GM13977 (cell line): ENCODE measurements around the gene DYNC1H1.

Experiments used
- DNase-seq: peaks from one replicate; pipeline ENCODE4 v3.0.0; 2012; ENCODE audit warnings: low spot score
- in situ Hi-C: fragments of 300-500 bp; cut with MboI; formaldehyde crosslinking; loops from one replicate; pipeline ENCODE4 v1.12.0; 2022; ENCODE audit warnings: low sequenced_read_pairs, low pct_unique_long_range_greater_than_20kb, mixed read lengths, inconsistent platforms; ENCODE audit not compliant: unreplicated experiment
- TF ChIP-seq, protein P1 (sequence below): IDR thresholded peaks from 2 replicates; pipeline ENCODE4 v1.5.1; 2012; ENCODE audit warnings: mild to moderate bottlenecking, control low read depth; ENCODE audit not compliant: insufficient read depth; ENCODE audit errors: extremely low read depth, missing control alignments

DYNC1H1 gene

DNA sequence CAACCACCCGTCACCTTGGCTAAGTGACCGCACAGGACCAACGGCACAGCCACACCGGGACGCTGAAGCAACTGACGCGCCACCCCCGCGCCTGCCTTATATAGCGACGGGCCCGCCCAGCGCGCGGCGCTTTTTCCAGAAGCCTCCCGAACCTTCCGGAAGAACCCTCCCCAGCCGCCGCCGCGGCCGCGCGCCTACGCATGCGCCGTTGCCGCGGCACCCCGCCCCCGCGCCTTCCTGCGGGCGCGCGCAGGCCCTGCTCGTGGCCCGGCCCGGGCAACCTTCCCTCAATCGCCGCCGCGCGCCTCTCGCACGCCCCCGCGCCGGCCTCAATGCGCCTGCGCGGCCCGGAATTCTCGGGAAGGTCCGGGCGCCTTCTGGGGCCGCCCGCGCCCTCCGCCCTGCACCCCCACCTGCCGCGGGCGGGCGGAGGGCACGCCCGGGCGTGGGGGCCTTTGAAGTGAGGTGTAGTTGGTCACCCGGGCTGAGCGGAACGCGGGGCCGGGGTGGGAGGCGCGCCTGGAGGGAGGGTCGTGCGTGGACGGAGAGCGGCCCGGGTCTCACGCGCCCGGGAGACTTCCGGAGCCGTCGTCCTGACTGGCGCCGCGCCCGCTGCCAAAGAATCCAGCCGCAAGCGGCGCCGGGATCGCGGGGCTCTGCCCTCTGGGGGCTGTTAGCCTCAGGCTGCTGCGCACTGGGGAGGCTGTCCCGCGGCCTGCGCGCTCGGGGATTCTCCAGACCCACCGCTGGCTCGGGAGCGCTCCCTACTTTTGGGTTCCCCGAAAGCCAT is 122.8 kb downstream of the DYNC1H1 start, which contains the start of gene HSP90AA1:
Gene HSP90AA1 (minus strand): TSS at position 73 of the 790 bp plus-strand sequence. CDS start 666 bp downstream, outside the sequence.
- DNase-seq = peak; percentile 98
- in situ Hi-C loops = no loop called here
- TF ChIP-seq, protein P1, sequence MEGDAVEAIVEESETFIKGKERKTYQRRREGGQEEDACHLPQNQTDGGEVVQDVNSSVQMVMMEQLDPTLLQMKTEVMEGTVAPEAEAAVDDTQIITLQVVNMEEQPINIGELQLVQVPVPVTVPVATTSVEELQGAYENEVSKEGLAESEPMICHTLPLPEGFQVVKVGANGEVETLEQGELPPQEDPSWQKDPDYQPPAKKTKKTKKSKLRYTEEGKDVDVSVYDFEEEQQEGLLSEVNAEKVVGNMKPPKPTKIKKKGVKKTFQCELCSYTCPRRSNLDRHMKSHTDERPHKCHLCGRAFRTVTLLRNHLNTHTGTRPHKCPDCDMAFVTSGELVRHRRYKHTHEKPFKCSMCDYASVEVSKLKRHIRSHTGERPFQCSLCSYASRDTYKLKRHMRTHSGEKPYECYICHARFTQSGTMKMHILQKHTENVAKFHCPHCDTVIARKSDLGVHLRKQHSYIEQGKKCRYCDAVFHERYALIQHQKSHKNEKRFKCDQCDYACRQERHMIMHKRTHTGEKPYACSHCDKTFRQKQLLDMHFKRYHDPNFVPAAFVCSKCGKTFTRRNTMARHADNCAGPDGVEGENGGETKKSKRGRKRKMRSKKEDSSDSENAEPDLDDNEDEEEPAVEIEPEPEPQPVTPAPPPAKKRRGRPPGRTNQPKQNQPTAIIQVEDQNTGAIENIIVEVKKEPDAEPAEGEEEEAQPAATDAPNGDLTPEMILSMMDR = no peak

DNA sequence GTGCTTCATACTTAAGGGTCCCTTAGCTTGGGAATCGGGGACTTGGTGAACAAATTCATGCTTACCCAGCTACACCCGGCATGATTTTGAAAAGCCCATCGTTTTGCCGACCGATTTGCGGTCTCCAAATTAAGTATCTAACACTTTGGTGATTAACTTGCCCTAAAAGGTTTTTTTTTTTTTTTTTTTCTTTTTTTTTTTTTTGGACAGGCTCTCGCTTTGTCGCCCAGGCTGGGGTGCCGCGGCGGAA is 123.3 kb downstream of the DYNC1H1 start:
- in situ Hi-C loops = no loop called here
- no peak for DNase-seq
- TF ChIP-seq, protein P1 = no peak

DNA sequence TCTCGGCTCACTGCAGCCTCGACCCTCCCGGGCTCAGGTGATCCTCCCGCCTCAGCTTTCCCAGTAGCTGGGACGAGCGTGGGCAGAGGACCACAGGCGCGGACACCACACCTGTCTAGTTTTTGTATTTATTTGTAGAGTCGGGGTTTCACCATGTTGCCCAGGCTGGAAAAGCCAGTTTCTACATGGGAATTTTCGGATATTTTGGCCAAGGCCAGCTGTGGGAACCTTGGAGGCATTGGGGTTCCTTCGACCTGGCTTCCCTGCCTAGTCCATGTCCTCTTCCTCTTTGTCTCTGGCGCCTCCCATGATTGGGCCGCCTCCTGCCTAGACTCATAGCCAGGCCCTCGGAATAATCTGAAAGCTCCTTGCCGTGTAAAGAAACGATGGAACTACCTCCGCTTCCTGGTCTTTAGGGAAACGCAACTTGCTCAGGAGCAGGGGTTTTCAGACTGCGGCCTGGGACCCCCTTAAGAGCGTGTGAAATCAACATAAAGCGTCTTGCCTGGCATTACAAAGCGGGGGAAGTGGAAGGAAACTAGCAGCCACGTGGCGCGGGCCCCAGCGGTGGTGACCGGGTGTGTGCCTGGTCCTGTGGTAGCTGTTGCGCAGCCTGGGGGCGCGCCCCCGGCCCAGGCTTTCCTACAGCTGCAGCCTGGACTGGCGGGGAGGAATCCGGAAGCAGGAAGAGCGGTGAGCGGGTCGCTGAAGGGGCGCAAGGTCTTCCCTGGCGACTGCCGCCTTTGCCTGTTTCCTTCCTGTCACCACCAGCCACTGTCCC is 123.8 kb downstream of the DYNC1H1 start:
- DNase-seq = peak; percentile 57
- TF ChIP-seq, protein P1 = no peak
- in situ Hi-C loops = no loop called here

DNA sequence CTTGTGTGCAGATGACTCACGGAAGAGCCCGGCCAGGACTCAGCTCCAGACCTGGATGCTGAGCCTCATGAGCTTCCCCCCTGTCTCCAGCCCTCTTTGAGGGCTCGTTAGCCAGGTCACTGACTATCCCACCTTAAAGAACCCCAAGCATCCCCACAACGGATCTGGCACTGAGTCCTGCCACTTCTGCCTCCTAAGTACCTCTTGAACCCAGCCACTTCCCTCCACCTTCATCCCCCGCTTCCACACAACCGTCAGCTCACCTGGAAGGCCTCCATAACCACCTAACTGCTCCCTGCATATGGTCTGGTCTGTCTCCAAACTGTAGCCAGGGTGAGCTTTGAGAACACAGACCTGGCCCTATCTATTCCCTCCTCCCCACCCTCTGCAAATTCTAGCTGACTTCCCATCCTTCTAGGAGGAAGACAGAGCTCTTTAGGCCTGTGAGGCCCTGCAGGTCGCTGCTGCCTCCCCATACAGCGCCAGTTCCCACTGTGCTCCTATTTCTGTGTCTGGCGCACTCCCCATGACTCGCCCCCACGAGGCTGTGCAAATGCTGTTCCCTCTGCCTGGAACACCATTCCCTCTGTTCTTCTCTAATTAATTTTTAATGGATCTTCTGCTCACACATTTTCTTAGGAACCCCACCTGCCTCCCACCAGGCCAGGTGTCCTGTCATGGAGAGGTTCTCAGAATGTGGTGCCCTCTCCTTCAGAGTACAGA is 125.4 kb downstream of the DYNC1H1 start:
- TF ChIP-seq, protein P1 = no peak
- in situ Hi-C loops = loop anchor here (10.0 kb wide), 1 partner anchor 125 kb away; the partner anchor contains the start of gene DYNC1H1
- DNase-seq = no peak

DNA sequence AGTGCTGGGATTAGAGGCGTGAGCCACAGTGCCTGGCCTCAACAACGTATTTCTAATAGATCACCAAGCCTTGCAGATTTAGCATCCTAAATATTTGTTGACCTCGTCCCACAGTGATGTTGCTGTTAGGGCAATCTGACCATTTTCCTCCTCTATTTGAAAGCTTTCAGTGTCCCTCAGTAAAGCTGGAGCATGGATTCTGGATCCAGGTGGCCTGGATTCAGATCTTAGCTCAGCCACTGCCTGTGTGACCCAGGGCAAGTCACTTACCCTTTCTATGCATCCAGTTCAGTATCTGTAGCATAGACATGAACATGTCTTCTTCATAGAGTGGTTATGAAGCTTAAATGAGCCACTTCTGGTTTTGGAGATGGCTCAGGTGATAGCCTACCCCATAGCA is 126.3 kb downstream of the DYNC1H1 start:
- TF ChIP-seq, protein P1 = no peak
- DNase-seq = no peak
- in situ Hi-C loops = loop anchor here (10.0 kb wide), 1 partner anchor 126 kb away; the partner anchor contains the start of gene DYNC1H1

DNA sequence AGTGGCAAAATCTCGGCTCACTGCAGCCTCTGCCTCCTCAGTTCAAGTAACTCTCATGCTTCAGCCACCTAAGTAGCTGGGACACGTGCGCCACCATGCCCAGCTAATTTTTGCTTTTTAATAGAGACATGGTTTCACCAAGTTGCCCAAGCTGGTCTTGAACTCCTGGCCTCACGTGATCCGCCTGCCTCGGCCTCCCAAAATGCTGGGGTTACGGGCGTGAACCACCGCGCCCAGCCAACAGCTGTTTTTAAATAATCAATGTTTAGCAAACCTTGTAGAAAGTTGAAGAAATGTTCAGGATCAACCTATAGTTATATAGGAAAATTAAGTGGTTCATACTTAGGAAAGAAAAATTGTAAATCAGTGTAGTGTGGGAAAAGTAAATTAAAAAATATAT is 128.4 kb downstream of the DYNC1H1 start:
- TF ChIP-seq, protein P1 = no peak
- in situ Hi-C loops = loop anchor here (10.0 kb wide), 1 partner anchor 128 kb away; the partner anchor contains the start of gene DYNC1H1
- DNase-seq = no peak
